Inflammatory macrophage (primary cell): ENCODE results near the gene TIMM9.
"Not testable (repeated sequence)": the region's sequence is repeated elsewhere in the genome, so short reads cannot be mapped to it uniquely, and the experiment has no call there.

Source experiments
- DNase-seq, 2 donors: peaks; one replicate each; pipeline ENCODE4 v3.0.0-alpha.2; 2020 to 2022
- total RNA-seq, 18 experiments: gene quantifications; one replicate each; lab custom pipeline; 2026; ENCODE audit warnings: mixed read lengths in 6 of 18, inconsistent platforms in 2 of 18; lab: John Stamatoyannopoulos, UW

Gene TIMM9
- total RNA-seq: 3.2 to 11.3 (median 6.7) reads per million in 18 experiments

- DNase-seq: peak; percentile 99
Measured at GRCh38 chr14:58427281-58428117, at the start of gene TIMM9, which contains the start of gene KIAA0586. TSS of gene TIMM9 (minus strand) at chr14:58427531. CDS start at chr14:58411945, 15,586 bp downstream. TSS of gene KIAA0586 (plus strand) at chr14:58427719. CDS start at chr14:58428265, 546 bp downstream.

GRCh38 chr14:58476320-58476719 lies 49.0 kb upstream of the TIMM9 start:
- no peak for DNase-seq

- no peak for DNase-seq
Measured at GRCh38 chr14:58469309-58469708, 42.0 kb upstream of the TIMM9 start.

- DNase-seq: no peak
Measured at GRCh38 chr14:58467575-58467974, 40.2 kb upstream of the TIMM9 start.

DNA sequence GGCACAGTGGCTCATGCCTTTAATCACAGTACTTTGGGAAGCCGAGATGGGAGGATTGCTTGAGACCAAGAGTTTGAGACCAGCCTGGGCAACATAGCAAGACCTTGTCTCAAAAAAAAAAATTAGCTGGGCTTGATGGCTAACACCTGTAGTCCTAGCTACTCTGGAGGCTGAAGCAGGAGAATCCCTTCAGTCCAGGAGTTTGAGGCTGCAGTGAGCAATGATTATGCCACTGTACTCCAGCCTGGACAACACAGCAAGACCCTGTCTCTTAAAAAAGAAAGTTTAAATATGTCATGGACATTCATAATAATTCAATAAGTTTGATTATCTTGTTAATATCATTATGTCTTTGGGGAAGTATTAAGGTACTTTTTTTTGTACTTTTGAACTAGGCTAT lies 39.1 kb upstream of the TIMM9 start:
- DNase-seq: no peak

DNA sequence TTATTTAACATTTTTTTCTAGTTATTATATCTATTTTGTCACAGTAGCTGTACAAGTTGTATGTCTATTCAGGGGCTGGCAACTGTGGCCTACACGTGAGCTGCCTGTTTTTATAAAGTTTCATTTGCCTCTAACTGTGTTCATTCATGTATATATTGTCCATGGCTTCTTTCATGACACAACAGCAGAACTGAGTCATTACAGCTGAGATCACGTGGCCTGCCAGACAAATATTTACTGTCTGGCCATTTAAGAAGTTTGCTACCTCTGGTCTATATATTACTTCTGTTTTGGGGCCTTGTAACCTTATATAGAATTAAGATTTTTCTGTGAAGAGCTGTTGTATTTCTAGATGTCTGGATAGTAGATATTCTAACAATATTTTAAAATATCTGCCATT lies 38.1 kb upstream of the TIMM9 start:
- no peak for DNase-seq

- no peak for DNase-seq
Measured at GRCh38 chr14:58464652-58465051, 37.3 kb upstream of the TIMM9 start.

GRCh38 chr14:58463147-58463546 lies 35.8 kb upstream of the TIMM9 start:
- DNase-seq: no peak

DNA sequence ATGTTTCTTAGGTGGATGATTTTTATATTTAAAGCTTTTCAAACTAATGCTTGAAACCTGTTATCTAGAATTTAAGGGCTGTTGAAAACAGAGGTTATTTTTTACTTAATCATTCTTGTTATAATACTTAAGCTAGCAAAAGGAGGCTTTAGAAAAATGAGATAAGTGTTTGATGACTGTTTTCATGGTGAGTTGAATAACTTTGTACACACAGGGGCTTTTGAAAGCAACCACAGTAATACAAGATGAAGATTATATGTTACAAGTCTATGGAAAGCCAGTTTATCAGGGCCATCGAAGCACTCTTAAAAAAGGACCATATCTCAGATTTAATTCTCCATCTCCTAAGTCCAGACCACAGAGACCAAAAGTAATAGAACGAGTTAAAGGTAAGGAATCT lies 33.4 kb upstream of the TIMM9 start:
- no peak for DNase-seq

GRCh38 chr14:58455593-58456265 lies 28.4 kb upstream of the TIMM9 start:
- DNase-seq: no peak

- DNase-seq: no peak
Measured at GRCh38 chr14:58444627-58445026, 17.3 kb upstream of the TIMM9 start.

DNA sequence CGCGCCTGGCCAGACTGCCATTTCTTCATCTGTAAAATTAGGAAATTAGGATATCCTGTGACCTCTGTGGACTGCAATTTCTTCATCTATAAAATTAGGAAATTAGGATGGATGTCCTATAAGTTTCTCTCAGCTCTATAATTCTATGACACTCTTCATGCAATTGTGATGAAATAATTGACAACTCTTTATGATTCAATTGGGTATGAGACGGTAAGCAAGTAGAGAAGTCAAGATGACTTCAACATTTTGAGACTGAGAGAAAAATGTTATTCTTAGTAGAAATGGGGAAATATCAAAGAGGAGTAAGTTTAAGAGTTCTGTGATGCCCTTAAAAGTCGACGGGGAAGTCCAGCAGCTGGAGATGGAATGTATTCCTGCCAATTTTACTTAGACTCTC lies 12.1 kb upstream of the TIMM9 start:
- peak; percentile 44 to 94 for DNase-seq

GRCh38 chr14:58430156-58430555 lies 2.8 kb upstream of the TIMM9 start:
- no peak for DNase-seq

GRCh38 chr14:58428118-58428683 lies 870 bp upstream of the TIMM9 start:
- DNase-seq: peak; percentile 36 to 47

DNA sequence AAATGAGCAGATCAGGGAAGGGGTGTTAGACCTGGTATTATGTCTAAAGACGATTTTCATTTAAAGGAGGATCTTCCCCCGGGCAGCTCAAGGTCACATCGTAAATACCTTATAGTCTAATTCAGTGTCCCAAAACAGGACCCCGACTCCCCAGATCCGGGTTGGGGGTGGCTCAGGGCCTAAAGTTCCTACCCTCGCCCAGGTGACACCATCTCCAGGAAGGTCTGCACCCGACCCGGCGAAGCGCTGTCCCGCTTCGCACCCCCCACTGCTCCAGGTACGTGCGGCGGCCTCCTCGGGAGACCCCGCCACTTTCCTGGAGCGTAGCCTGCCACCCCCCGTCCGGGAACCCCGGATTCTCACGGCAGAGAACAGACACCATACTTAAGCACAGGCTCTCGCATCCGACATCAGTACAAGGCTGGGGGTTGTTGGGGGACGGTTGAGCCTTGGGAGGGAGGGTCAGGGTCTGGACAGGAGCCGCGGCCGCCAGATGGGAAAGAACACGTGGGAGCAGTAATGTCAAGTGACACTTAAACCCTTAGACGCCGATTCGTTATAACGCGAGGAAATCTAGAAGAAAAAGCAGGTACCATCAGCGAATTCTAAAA lies 556 bp downstream of the TIMM9 start:
- peak; percentile 54 to 63 for DNase-seq

DNA sequence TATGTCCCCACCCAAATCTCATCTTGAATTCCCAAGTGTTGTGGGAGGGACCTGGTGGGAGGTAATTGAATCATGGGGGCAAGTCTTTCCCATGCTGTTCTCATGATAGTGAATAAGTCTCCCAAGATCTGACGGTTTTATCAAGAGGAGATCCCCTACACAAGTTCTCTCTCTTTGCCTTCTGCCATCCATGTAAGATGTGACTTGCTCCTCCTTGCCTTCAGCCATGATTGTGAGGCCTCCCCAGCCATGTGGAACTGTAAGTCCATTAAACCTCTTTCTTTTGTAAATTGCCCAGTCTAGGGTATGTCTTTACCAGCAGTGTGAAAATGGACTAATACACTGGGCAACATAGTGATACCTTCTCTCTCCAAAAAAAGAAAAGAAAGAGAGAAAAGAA lies 10.4 kb downstream of the TIMM9 start:
- DNase-seq: not testable (repeated sequence)

DNA sequence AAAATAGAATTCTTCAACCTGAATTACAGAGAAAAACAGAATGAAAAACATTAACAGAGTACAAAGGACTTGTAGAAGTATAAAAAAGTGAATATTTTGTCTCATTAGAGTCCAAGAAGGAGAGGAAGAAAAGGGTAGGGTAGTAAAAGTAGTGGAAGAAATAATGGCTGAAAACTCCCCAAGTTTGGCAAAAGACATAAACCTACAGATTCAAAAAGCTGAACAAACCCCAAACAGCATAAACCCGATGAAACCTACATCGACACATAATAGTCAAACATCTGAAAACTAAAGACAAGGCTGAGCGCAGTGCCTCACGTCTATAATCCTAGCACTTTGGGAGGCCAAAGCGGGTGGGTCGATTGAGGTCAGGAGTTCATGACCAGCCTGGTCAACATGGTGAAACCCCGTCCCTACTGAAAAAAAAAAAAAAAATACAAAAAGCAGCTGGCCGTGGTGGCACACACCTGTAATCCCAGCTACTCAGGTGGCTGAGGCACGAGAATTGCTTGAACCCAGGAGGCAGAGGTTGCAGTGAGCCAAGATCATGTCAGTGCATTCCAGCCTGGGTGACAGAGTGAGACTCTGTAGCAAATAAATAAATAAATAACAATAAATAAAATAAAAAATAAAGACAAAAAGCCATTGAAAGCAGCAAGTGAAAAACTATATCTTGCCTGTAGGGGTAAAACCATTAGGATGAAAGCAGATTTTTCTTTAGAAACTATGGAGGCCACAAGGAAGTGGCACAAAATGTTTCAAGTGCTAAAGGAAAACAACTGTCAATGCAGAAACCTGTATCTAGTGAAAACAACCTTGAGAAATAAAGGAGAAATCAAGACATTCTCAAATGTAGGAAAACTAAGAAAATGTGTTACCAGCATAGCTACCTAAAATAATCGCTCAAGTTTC lies 11.4 kb downstream of the TIMM9 start:
- no peak for DNase-seq

GRCh38 chr14:58414845-58415244 lies 12.5 kb downstream of the TIMM9 start:
- DNase-seq: no peak

- DNase-seq: no peak
Measured at GRCh38 chr14:58408681-58409215, 18.6 kb downstream of the TIMM9 start.

- DNase-seq: no peak
Measured at GRCh38 chr14:58401587-58401986, 25.7 kb downstream of the TIMM9 start.

DNA sequence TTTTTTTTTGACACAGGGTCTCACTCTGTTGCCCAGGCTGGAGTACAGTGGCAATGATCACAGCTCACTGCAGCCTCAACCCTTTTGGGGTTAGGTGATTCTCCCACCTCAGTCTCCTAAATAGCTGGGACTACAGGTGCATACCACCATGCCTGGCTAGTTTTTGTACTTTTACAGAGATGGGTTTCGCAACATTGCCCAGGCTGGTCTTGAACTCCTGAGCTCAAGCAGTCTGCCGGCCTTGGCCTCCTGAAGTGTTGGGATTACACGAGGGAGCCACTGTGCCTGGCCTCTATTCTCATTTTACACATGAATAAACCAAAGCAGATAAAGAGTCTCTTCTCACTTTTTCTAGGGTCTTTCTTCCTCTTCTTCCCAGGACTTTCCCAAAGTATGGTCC lies 28.4 kb downstream of the TIMM9 start:
- DNase-seq: no peak

GRCh38 chr14:58398495-58398894 lies 28.8 kb downstream of the TIMM9 start:
- no peak for DNase-seq
